Naive thymus-derived CD8-positive, alpha-beta T cell (primary cell): ENCODE data around the gene CCT8L2. TPM values are rescaled to one million over a fixed set of nuclear protein-coding genes. Genes with fewer than 3 reads are reported as not detected.

Experiments used
- polyA plus RNA-seq, 3 donors: library from polyadenylated mRNA; unstranded; fragments of 300-500 nt; fragmentation: Illumina TruSeq; gene quantifications; one replicate each; pipeline ENCODE4 v1.2.3, GENCODE V29; 2021
- total RNA-seq, 8 experiments: library from RNA in 2 of 8; stranded (reverse) in 2 of 8; gene quantifications; one replicate each; pipeline ENCODE4 v1.2.3 and lab custom pipeline; 2021 to 2026

Gene CCT8L2
- total and polyA plus RNA-seq, 5 experiments from 2014 or later: not detected

Other genes starting within 250 kb of the CCT8L2 start
- not detected for gene XKR3, start 232.6 kb upstream of the CCT8L2 start, total RNA-seq
- not detected for gene XKR3, start 232.6 kb upstream of the CCT8L2 start, polyA plus RNA-seq